Activated CD8-positive, alpha-beta T cell treated with anti-CD3 and anti-CD28 coated beads for 36 hours (primary cell): Measurements from ENCODE around the gene HIVEP2. TPM values are rescaled to one million over a fixed set of nuclear protein-coding genes. Genes with fewer than 3 reads are reported as not detected.

Experiments
- ATAC-seq: fragments of 200-7000 bp; cut with Tn5 transposase; one replicate; pipeline ENCODE4 v1.10.0; 2021; ENCODE audit warnings: mild to moderate bottlenecking, moderate library complexity
- CTCF ChIA-PET: fragments of 350-600 bp; sonication (Branson Sonifier 250); formaldehyde crosslinking; loops from one replicate; lab custom pipeline; 2021; ENCODE audit warnings: antibody characterized with exemption; lab: Charles Lee
- POLR2A ChIA-PET: fragments of 350-600 bp; sonication (Branson Sonifier 250); formaldehyde crosslinking; loops from one replicate; lab custom pipeline; 2021; ENCODE audit warnings: antibody characterized with exemption; lab: Charles Lee
- DNase-seq: peaks from one replicate; pipeline ENCODE4 v3.0.0-alpha.2; 2020
- H3K27ac Mint-ChIP-seq: one replicate; pipeline ENCODE4 v1.8.0; 2021; ENCODE audit warnings: mild to moderate bottlenecking, mixed read lengths
- H3K27me3 Mint-ChIP-seq: one replicate; pipeline ENCODE4 v1.8.0; 2021; ENCODE audit warnings: mixed read lengths
- H3K36me3 Mint-ChIP-seq: one replicate; pipeline ENCODE4 v1.8.0; 2021; ENCODE audit warnings: low read depth, mixed read lengths
- H3K4me1 Mint-ChIP-seq: one replicate; pipeline ENCODE4 v1.8.0; 2021; ENCODE audit warnings: low read depth, mixed read lengths
- H3K4me3 Mint-ChIP-seq: one replicate; pipeline ENCODE4 v1.8.0; 2021; ENCODE audit warnings: mild to moderate bottlenecking, moderate library complexity, mixed read lengths
- H3K9me3 Mint-ChIP-seq: one replicate; pipeline ENCODE4 v1.8.0; 2021; ENCODE audit warnings: mixed read lengths
- intact Hi-C: fragments of 100-400 bp; cut with micrococcal nuclease; formaldehyde crosslinking; loops from one replicate; pipeline ENCODE4 v1.10.0; 2022
- total RNA-seq, 2 experiments: library from RNA; stranded (reverse); gene quantifications; one replicate each; pipeline ENCODE4 v1.2.3, GENCODE V29; 2021
- TF ChIP-seq, protein P1 (sequence below): fragments of 200-600 bp; IDR thresholded peaks from one replicate; pipeline ENCODE4 v1.8.0; 2022; ENCODE audit warnings: antibody characterized with exemption, mild to moderate bottlenecking

The HIVEP2 gene
- total RNA-seq, 2 experiments from 2014 or later = 31.8 to 38.1 TPM

DNA sequence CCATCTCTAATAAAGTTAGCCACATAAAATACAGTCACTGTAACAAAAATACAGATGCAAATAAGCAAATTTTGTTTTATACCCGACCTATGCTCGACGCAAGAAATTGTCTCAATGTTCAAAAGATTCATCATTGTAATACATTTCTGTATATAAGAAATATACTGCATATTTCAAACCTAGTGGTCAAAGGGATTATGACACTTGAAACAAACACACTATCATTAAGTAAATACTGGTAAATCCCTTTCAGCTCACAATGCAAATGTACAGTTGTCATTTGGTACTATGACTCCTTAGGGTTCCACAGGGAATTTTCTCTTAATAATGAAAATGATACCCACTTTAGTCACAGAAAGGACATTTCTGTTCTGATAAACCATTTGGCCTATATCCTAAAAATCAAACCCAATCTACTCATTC is 2.2 kb downstream of the HIVEP2 start:
- H3K4me1 Mint-ChIP-seq = peaks cover 57% of the 10 kb centered on the region
- peaks cover 34% of the 10 kb centered on the region for H3K36me3 Mint-ChIP-seq
- no peak for ATAC-seq
- TF ChIP-seq, protein P1, sequence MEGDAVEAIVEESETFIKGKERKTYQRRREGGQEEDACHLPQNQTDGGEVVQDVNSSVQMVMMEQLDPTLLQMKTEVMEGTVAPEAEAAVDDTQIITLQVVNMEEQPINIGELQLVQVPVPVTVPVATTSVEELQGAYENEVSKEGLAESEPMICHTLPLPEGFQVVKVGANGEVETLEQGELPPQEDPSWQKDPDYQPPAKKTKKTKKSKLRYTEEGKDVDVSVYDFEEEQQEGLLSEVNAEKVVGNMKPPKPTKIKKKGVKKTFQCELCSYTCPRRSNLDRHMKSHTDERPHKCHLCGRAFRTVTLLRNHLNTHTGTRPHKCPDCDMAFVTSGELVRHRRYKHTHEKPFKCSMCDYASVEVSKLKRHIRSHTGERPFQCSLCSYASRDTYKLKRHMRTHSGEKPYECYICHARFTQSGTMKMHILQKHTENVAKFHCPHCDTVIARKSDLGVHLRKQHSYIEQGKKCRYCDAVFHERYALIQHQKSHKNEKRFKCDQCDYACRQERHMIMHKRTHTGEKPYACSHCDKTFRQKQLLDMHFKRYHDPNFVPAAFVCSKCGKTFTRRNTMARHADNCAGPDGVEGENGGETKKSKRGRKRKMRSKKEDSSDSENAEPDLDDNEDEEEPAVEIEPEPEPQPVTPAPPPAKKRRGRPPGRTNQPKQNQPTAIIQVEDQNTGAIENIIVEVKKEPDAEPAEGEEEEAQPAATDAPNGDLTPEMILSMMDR = peak; percentile 80
- CTCF ChIA-PET = interaction anchor here (0.6 to 4.0 kb wide), 12 partner anchors 9 to 484 kb away, joined by 3 to 19 read pairs (median 4); no protein-coding TSS in a partner anchor
- intact Hi-C loops = loop anchor here (1.0 to 10.0 kb wide), 6 partner anchors 17 to 468 kb away; no protein-coding TSS in a partner anchor
- no peak for DNase-seq
- peak overlapping the region; percentile 100 for H3K27ac Mint-ChIP-seq
- peaks cover 2% of the 10 kb centered on the region for H3K27me3 Mint-ChIP-seq
- H3K4me3 Mint-ChIP-seq = peak overlapping the region; percentile 91
- H3K9me3 Mint-ChIP-seq = no peaks in the 10 kb centered on the region
- POLR2A ChIA-PET = interaction anchor here (0.5 to 6.8 kb wide), 15 partner anchors 7 to 1412 kb away, joined by 3 to 85 read pairs (median 7); partner anchors contain the start of gene AIG1

DNA sequence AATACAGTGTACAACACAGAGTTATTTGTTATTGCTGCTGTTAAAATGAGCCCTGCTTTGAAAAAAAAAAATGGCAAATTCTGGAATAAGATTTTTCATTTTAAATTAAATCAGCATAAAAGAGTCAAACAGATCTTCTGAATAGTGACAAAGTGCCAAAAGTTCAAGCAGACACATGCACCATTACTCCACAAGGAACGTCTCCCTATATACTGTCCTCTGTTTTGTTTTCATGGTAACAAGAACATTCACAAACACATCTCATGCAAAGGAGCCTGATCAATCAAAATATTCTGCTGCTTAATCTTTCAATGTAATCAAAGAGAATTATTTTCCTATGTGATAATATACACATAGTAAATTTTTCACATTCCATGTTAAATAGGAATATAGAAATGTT is 2.7 kb downstream of the HIVEP2 start:
- DNase-seq (no peak), ATAC-seq (no peak)
- ChIA-PET CTCF (interaction anchor here (1.0 to 4.0 kb wide), 6 partner anchors 8 to 99 kb away, joined by 4 to 19 read pairs (median 7); no protein-coding TSS in a partner anchor), POLR2A (interaction anchor here (0.6 to 6.8 kb wide), 2 partner anchors 14 to 28 kb away, joined by 6 to 85 read pairs; no protein-coding TSS in a partner anchor)
- TF ChIP-seq, protein P1 = no peak
- H3K4me1 Mint-ChIP-seq = peaks cover 62% of the 10 kb centered on the region
- peak overlapping the region; percentile 100 for H3K27ac Mint-ChIP-seq
- H3K9me3 Mint-ChIP-seq = no peaks in the 10 kb centered on the region
- peak overlapping the region; percentile 91 for H3K4me3 Mint-ChIP-seq
- H3K27me3 Mint-ChIP-seq = peaks cover 2% of the 10 kb centered on the region
- intact Hi-C loops = loop anchor here (5.0 to 10.0 kb wide), 5 partner anchors 35 to 467 kb away; no protein-coding TSS in a partner anchor
- peaks cover 39% of the 10 kb centered on the region for H3K36me3 Mint-ChIP-seq

DNA sequence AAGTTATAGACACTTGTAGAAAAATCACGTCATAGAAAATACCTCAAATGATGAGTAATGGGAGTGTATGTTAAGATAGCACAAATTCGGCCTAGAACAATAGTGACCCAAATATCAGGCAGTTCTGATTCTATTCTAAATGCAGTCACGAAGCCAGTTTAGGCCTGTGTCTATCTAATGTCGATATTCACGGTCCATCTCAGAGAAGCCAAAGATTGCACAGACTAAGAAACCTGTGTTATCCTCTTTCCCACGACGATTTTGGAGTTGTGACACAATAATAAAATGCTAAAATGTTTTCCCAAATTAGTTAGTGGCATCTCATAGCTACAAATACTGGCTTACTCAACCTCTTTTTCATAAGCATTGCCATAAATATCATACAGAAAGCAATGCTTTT is 4.0 kb downstream of the HIVEP2 start:
- peaks cover 2% of the 10 kb centered on the region for H3K27me3 Mint-ChIP-seq
- ATAC-seq (no peak), DNase-seq (no peak)
- peaks cover 51% of the 10 kb centered on the region for H3K36me3 Mint-ChIP-seq
- peak overlapping the region; percentile 91 for H3K4me3 Mint-ChIP-seq
- CTCF ChIA-PET = interaction anchor here (1.0 to 4.0 kb wide), 4 partner anchors 10 to 88 kb away, joined by 3 to 19 read pairs (median 6); no protein-coding TSS in a partner anchor
- POLR2A ChIA-PET = interaction anchor here (1.2 to 6.8 kb wide), 3 partner anchors 13 to 76 kb away, joined by 3 to 85 read pairs (median 3); no protein-coding TSS in a partner anchor
- H3K4me1 Mint-ChIP-seq = peaks cover 70% of the 10 kb centered on the region
- intact Hi-C loops = loop anchor here (5.0 to 10.0 kb wide), 5 partner anchors 34 to 466 kb away; no protein-coding TSS in a partner anchor
- H3K27ac Mint-ChIP-seq = peak overlapping the region; percentile 100
- H3K9me3 Mint-ChIP-seq = peaks cover 5% of the 10 kb centered on the region
- TF ChIP-seq, protein P1 = no peak

DNA sequence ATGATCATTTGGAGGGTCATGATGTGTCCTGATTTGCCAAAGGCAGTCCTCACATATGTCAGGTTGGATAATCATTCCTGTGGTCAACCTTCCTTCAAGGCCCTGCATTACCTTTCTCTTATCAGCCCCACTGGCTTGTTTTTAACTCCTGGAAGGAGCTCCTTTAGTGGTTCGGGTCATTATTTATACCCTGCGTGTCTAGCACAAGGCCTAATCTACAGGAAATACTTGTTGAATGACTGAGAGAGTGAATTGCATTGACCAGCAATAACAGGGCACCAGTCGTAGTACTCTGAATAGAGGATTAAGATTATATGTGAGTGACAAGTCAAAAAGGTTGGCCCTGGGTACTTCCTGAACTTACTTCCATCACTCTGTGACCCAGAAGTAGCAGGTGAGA is 4.5 kb downstream of the HIVEP2 start:
- DNase-seq (no peak), ATAC-seq (no peak)
- TF ChIP-seq, protein P1 = no peak
- peak overlapping the region; percentile 91 for H3K4me3 Mint-ChIP-seq
- H3K36me3 Mint-ChIP-seq = peaks cover 54% of the 10 kb centered on the region
- CTCF ChIA-PET = interaction anchor here (3.4 to 4.0 kb wide), 2 partner anchors 10 to 13 kb away, joined by 8 to 19 read pairs; no protein-coding TSS in a partner anchor
- H3K9me3 Mint-ChIP-seq = peaks cover 5% of the 10 kb centered on the region
- H3K27ac Mint-ChIP-seq = peak overlapping the region; percentile 100
- H3K4me1 Mint-ChIP-seq = peaks cover 75% of the 10 kb centered on the region
- POLR2A ChIA-PET = interaction anchor here (1.1 to 2.2 kb wide), 7 partner anchors 15 to 121 kb away, joined by 3 to 6 read pairs (median 3); no protein-coding TSS in a partner anchor
- H3K27me3 Mint-ChIP-seq = peaks cover 2% of the 10 kb centered on the region
- intact Hi-C loops = loop anchor here (5.0 to 10.0 kb wide), 5 partner anchors 33 to 466 kb away; no protein-coding TSS in a partner anchor
